Neural cell (in vitro differentiated cells): ENCODE results near the gene JAG2.

Experiments
- CTCF ChIP-seq: fragments of 450-650 bp; IDR thresholded peaks from 2 replicates; pipeline ENCODE4 v1.5.1; 2014; ENCODE audit warnings: antibody characterized with exemption, mild to moderate bottlenecking, moderate library complexity; ENCODE audit not compliant: poor library complexity, severe bottlenecking
- EP300 ChIP-seq: fragments of 450-650 bp; conservative IDR thresholded peaks from 2 replicates; pipeline ENCODE4 v1.6.1; 2014; ENCODE audit warnings: antibody characterized with exemption, mild to moderate bottlenecking, moderate library complexity; ENCODE audit not compliant: poor library complexity, severe bottlenecking
- EZH2 ChIP-seq: fragments of 200-600, 300-800 bp; shearing (Covaris generic), sonication (generic); IDR thresholded peaks from 2 replicates; pipeline ENCODE4 v1.6.1; 2014; ENCODE audit warnings: antibody characterized with exemption, low read length, borderline replicate concordance, mild to moderate bottlenecking; ENCODE audit not compliant: insufficient read depth, poor library complexity, severe bottlenecking
- MXI1 ChIP-seq: fragments of 450-650 bp; conservative IDR thresholded peaks from 2 replicates; pipeline ENCODE4 v1.6.1; 2014; ENCODE audit warnings: antibody characterized with exemption, mild to moderate bottlenecking; ENCODE audit not compliant: poor library complexity, severe bottlenecking
- POLR2AphosphoS5 ChIP-seq: IDR thresholded peaks from 2 replicates; pipeline ENCODE4 v1.6.1; 2012
- RAD21 ChIP-seq: fragments of 450-650 bp; conservative IDR thresholded peaks from 2 replicates; pipeline ENCODE4 v1.6.1; 2014; ENCODE audit warnings: antibody characterized with exemption, mild to moderate bottlenecking, moderate library complexity
- REST ChIP-seq: IDR thresholded peaks from 2 replicates; pipeline ENCODE4 v1.6.1; 2012; ENCODE audit warnings: borderline replicate concordance
- SMC3 ChIP-seq: fragments of 450-650 bp; conservative IDR thresholded peaks from 2 replicates; pipeline ENCODE4 v1.6.1; 2014; ENCODE audit warnings: antibody characterized with exemption, mild to moderate bottlenecking, moderate library complexity; ENCODE audit not compliant: poor library complexity
- TAF1 ChIP-seq: IDR thresholded peaks from 2 replicates; pipeline ENCODE4 v1.6.1; 2012; ENCODE audit warnings: low read depth

GRCh38 chr14:105098316-105098715 is 70.3 kb downstream of the JAG2 start:
- TF ChIP-seq POLR2AphosphoS5 (no peak), CTCF (no peak), EZH2 (no peak), RAD21 (no peak), REST (no peak), TAF1 (no peak), SMC3 (no peak), EP300 (no peak), MXI1 (no peak)
